Measurements from ENCODE around the gene IFT122.

IFT122 gene

DNA sequence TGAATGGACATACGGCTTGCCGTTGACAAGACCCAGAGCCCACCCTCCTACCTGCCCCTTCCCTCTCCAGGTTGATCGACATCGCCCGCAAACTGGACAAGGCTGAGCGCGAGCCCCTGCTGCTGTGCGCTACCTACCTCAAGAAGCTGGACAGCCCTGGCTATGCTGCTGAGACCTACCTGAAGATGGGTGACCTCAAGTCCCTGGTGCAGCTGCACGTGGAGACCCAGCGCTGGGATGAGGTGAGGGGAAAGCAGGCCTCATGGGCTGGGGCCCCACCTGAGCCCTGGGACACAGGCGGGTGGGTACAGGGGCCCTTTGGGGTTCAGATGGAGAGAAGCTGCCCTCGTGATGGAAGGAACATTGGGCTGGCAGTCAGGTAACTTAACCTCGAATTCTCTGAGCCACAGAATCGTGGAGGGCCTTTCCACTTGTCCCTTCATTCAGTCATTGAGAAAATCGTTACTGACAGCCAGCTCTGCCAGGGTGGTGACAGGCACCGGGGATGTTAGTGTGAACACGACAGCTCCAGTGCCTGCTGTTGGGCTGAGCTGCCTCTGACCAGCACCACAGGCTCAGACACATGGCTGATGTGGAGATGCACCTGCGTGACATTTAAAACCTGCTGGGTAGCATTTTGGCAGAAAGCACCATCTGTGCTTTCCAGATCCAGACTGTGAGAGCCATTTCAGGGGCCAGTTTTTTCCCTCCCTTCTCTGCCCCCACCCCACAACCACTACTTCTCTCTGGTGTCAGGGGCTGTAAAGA lies 62.8 kb downstream of the IFT122 start:
- DNase-seq (ENCODE audit: extremely low read depth, low read depth), result no peak
- TF ChIP-seq, protein P1, sequence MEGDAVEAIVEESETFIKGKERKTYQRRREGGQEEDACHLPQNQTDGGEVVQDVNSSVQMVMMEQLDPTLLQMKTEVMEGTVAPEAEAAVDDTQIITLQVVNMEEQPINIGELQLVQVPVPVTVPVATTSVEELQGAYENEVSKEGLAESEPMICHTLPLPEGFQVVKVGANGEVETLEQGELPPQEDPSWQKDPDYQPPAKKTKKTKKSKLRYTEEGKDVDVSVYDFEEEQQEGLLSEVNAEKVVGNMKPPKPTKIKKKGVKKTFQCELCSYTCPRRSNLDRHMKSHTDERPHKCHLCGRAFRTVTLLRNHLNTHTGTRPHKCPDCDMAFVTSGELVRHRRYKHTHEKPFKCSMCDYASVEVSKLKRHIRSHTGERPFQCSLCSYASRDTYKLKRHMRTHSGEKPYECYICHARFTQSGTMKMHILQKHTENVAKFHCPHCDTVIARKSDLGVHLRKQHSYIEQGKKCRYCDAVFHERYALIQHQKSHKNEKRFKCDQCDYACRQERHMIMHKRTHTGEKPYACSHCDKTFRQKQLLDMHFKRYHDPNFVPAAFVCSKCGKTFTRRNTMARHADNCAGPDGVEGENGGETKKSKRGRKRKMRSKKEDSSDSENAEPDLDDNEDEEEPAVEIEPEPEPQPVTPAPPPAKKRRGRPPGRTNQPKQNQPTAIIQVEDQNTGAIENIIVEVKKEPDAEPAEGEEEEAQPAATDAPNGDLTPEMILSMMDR (IDR thresholded peaks at IDR 0.05; ENCODE audit: low read depth, low read length), result no peak

DNA sequence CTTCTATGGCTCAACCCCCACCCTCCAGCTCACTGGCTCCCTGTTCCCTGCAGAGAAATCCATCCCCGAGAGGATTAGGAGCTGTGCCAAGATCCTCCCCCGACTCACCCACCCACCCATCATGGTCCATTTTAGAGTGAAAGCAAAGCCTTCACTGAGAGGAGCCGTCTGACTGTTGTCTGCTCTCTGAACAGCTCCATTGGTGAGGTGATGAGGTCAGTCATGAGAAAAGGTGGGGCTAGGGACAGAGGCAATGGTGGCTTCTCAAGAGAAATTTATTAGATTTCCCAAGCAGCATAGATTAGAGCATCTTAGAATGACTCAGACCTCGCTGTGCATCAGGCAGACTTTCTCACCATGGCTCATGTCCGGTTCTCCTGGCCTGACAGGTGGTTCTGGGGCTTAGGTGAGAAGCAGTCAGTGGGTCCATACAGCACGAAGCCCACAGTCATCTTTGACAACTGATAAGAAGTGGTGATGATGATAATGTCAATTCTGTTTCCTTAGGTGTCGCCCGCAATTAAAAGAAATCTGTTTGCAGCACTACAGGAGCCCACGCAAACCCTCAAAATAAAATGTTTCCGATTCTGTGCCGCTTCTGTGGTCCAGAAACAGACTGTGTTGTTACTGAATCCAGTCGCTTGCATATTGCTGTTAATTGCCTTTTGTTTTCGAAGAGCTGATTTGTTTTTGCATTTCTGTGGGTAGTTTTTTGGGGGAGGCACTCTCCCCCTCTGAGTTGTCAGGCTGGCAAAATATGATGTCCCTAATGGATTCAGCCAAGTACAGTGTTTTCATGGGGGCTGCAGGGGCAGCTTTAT lies 63.7 kb downstream of the IFT122 start:
- TF ChIP-seq, protein P1 (IDR thresholded peaks at IDR 0.05; ENCODE audit: low read depth, low read length), result no peak
- no peak for DNase-seq (ENCODE audit: extremely low read depth, low read depth)

DNA sequence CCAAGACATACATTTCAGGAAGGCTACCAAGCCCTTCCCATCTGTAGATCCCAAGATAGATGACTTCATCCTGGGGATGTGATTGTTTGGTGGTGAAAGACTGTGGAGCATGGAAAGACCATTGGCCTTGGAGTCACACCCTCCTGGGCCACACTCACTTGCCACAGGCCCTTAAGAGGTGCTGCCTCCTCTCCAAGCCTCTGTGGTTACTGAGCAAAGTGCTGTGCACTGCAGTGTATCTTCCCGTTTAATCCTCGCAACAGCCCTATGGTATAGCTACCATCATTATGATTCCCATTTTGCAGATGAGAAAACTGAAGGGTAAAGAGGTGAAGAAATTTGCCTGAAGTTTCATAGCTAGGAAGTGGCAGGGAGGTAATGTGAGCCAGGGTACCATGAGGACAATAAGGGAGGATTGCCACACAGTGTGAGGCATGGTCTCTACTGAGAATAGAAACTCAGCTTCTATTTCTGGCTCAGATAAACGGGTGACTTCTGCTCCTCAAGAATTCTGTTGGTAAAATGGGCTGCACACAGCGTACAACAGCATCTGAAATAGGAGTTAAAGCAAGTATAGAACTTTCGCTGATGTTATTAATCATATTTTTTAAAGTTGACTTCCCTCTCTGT lies 64.6 kb downstream of the IFT122 start:
- no peak for DNase-seq (ENCODE audit: extremely low read depth, low read depth)
- TF ChIP-seq, protein P1 (IDR thresholded peaks at IDR 0.05; ENCODE audit: low read depth, low read length), result no peak

- TF ChIP-seq, protein P1 (IDR thresholded peaks at IDR 0.05; ENCODE audit: low read depth, low read length), result no peak
- no peak for DNase-seq (ENCODE audit: extremely low read depth, low read depth)
These were observed 65.3 kb downstream of the IFT122 start for GRCh38 chr3:129505341-129505740.

DNA sequence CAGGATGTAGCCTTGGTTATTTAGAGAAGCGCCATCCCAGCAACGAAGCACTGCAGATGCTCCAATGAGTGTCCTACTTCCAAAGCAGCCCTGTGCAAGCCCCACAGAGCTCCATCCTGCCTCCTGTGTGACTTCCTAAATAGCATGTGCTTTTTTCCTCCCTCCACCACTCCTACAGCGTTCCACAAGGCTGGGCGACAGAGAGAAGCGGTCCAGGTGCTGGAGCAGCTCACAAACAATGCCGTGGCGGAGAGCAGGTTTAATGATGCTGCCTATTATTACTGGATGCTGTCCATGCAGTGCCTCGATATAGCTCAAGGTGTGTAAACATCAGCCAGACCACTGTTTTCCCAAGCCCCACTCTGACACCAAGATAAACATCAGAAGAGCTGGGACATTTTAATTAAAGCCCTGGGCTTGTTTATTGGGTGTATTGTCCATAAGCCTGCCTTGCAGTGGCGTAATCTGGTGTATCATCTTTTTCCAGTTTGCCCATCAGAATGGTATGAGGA lies 66.3 kb downstream of the IFT122 start:
- TF ChIP-seq, protein P1 (IDR thresholded peaks at IDR 0.05; ENCODE audit: low read depth, low read length), result no peak
- no peak for DNase-seq (ENCODE audit: extremely low read depth, low read depth)

- TF ChIP-seq, protein P1 (IDR thresholded peaks at IDR 0.05; ENCODE audit: low read depth, low read length), result no peak
These were observed 67.3 kb downstream of the IFT122 start for GRCh38 chr3:129507181-129507831.

More at GRCh38 chr3:129507181-129507831, 67.3 kb downstream of the IFT122 start:
- no peak for DNase-seq (ENCODE audit: extremely low read depth, low read depth)

All from AG09319 (cell line).